ENCODE results near the gene IFNL1. TPM values are rescaled to one million over a fixed set of nuclear protein-coding genes. Genes with fewer than 3 reads are reported as not detected.

Gene IFNL1
- total RNA-seq, 1 experiment from 2014 or later = not detected

DNA sequence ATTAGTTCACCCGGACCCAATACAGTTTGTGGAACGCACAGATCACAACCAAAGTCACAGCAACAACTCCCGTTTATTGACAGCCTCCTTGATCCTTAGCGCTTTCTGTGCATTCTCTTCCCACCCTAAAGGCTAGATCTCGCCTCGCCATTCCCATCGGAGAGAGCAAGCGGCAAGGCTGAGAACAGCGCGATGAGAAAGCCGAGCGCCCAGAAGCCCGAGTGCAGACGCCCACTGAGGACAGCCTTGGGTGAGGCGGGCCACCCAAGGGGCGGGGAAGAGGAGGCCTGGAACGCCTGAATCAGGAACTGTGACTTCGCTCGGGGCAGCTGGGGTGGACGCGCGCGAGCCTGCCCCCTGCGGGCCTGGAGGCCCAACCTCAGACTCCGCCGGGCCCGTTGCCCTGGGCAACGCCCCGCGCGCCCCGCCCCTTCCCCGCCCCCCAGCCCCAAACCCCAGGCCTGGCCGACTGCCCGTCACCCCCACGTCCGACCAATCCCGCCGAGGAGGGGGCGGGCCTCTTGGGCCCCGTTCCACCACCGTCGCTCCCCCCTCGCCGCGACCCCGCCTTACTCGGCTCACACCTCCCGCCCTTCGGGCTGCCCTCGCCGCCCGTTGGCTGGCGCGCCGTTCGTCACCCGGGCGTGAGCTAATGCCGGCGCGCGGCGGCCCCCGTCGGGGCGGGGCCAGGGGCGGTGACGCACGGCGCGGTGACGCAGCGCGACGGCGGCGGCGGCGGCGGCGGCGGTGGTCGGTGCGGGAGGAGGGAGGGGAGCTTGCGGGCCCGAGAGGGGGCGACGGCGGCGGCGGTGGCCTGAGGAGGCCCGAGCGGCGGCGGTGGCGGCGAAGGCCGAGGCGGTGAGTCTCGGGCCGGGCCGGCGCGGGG, 45.8 kb downstream of the IFNL1 start, which contains the start of gene SAMD4B (continued):
- TF ChIP-seq, protein P1, sequence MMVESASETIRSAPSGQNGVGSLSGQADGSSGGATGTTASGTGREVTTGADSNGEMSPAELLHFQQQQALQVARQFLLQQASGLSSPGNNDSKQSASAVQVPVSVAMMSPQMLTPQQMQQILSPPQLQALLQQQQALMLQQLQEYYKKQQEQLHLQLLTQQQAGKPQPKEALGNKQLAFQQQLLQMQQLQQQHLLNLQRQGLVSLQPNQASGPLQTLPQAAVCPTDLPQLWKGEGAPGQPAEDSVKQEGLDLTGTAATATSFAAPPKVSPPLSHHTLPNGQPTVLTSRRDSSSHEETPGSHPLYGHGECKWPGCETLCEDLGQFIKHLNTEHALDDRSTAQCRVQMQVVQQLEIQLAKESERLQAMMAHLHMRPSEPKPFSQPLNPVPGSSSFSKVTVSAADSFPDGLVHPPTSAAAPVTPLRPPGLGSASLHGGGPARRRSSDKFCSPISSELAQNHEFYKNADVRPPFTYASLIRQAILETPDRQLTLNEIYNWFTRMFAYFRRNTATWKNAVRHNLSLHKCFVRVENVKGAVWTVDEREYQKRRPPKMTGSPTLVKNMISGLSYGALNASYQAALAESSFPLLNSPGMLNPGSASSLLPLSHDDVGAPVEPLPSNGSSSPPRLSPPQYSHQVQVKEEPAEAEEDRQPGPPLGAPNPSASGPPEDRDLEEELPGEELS (CRISPR knock-in tag; IDR thresholded peaks at IDR 0.05) = no peak
- TF ChIP-seq, protein P2, sequence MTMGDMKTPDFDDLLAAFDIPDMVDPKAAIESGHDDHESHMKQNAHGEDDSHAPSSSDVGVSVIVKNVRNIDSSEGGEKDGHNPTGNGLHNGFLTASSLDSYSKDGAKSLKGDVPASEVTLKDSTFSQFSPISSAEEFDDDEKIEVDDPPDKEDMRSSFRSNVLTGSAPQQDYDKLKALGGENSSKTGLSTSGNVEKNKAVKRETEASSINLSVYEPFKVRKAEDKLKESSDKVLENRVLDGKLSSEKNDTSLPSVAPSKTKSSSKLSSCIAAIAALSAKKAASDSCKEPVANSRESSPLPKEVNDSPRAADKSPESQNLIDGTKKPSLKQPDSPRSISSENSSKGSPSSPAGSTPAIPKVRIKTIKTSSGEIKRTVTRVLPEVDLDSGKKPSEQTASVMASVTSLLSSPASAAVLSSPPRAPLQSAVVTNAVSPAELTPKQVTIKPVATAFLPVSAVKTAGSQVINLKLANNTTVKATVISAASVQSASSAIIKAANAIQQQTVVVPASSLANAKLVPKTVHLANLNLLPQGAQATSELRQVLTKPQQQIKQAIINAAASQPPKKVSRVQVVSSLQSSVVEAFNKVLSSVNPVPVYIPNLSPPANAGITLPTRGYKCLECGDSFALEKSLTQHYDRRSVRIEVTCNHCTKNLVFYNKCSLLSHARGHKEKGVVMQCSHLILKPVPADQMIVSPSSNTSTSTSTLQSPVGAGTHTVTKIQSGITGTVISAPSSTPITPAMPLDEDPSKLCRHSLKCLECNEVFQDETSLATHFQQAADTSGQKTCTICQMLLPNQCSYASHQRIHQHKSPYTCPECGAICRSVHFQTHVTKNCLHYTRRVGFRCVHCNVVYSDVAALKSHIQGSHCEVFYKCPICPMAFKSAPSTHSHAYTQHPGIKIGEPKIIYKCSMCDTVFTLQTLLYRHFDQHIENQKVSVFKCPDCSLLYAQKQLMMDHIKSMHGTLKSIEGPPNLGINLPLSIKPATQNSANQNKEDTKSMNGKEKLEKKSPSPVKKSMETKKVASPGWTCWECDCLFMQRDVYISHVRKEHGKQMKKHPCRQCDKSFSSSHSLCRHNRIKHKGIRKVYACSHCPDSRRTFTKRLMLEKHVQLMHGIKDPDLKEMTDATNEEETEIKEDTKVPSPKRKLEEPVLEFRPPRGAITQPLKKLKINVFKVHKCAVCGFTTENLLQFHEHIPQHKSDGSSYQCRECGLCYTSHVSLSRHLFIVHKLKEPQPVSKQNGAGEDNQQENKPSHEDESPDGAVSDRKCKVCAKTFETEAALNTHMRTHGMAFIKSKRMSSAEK (CRISPR knock-in tag; IDR thresholded peaks at IDR 0.05; ENCODE audit: borderline replicate concordance) = no peak
- TF ChIP-seq ATF1 (CRISPR knock-in tag; IDR thresholded peaks at IDR 0.05) (no peak), RORB (CRISPR knock-in tag; IDR thresholded peaks at IDR 0.05) (no peak), PREB (CRISPR knock-in tag; IDR thresholded peaks at IDR 0.05; ENCODE audit: borderline replicate concordance) (no peak), ZSCAN18 (CRISPR knock-in tag; IDR thresholded peaks at IDR 0.05) (no peak), ATF2 (CRISPR knock-in tag; IDR thresholded peaks at IDR 0.05; ENCODE audit: borderline replicate concordance, low read depth) (no peak), ZNF423 (CRISPR knock-in tag; IDR thresholded peaks at IDR 0.05) (no peak), ETV6 (CRISPR knock-in tag; IDR thresholded peaks at IDR 0.05) (peak; percentile 60; the same call in 1 of the 2 replicates), ELF4 (CRISPR knock-in tag; IDR thresholded peaks at IDR 0.05; ENCODE audit: low read depth) (no peak), CTCF (IDR thresholded peaks at IDR 0.05) (peak; percentile 41), ZNF396 (CRISPR knock-in tag; IDR thresholded peaks at IDR 0.05; ENCODE audit: borderline replicate concordance) (no peak), ZNF138 (CRISPR knock-in tag; conservative IDR thresholded peaks at IDR 0.05) (no peak), HMGA2 (CRISPR knock-in tag; IDR thresholded peaks at IDR 0.05) (0 out of 2 replicates have a peak, but pooled peaks have one; percentile 13), SMAD4 (CRISPR knock-in tag; IDR thresholded peaks at IDR 0.05) (no peak), NR2C2 (CRISPR knock-in tag; IDR thresholded peaks at IDR 0.05) (no peak), FOXK1 (CRISPR knock-in tag; IDR thresholded peaks at IDR 0.05) (peak; percentile 72; the same call in 1 of the 2 replicates), KAT7 (CRISPR knock-in tag; IDR thresholded peaks at IDR 0.05; ENCODE audit: borderline replicate concordance) (no peak)
- TF ChIP-seq, protein P3, sequence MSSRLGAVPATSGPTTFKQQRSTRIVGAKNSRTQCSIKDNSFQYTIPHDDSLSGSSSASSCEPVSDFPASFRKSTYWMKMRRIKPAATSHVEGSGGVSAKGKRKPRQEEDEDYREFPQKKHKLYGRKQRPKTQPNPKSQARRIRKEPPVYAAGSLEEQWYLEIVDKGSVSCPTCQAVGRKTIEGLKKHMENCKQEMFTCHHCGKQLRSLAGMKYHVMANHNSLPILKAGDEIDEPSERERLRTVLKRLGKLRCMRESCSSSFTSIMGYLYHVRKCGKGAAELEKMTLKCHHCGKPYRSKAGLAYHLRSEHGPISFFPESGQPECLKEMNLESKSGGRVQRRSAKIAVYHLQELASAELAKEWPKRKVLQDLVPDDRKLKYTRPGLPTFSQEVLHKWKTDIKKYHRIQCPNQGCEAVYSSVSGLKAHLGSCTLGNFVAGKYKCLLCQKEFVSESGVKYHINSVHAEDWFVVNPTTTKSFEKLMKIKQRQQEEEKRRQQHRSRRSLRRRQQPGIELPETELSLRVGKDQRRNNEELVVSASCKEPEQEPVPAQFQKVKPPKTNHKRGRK (CRISPR knock-in tag; IDR thresholded peaks at IDR 0.05; ENCODE audit: borderline replicate concordance) = no peak
- TF ChIP-seq, protein P4, sequence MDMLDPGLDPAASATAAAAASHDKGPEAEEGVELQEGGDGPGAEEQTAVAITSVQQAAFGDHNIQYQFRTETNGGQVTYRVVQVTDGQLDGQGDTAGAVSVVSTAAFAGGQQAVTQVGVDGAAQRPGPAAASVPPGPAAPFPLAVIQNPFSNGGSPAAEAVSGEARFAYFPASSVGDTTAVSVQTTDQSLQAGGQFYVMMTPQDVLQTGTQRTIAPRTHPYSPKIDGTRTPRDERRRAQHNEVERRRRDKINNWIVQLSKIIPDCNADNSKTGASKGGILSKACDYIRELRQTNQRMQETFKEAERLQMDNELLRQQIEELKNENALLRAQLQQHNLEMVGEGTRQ (CRISPR knock-in tag; IDR thresholded peaks at IDR 0.05) = no peak

Measured in WTC11 (cell line).